Measurements from ENCODE around the gene MT1F. TPM values are rescaled to one million over a fixed set of nuclear protein-coding genes. Genes with fewer than 3 reads are reported as not detected.

Gene MT1F
- total RNA-seq, 1 experiment from 2014 or later, result 7.3 TPM

DNA sequence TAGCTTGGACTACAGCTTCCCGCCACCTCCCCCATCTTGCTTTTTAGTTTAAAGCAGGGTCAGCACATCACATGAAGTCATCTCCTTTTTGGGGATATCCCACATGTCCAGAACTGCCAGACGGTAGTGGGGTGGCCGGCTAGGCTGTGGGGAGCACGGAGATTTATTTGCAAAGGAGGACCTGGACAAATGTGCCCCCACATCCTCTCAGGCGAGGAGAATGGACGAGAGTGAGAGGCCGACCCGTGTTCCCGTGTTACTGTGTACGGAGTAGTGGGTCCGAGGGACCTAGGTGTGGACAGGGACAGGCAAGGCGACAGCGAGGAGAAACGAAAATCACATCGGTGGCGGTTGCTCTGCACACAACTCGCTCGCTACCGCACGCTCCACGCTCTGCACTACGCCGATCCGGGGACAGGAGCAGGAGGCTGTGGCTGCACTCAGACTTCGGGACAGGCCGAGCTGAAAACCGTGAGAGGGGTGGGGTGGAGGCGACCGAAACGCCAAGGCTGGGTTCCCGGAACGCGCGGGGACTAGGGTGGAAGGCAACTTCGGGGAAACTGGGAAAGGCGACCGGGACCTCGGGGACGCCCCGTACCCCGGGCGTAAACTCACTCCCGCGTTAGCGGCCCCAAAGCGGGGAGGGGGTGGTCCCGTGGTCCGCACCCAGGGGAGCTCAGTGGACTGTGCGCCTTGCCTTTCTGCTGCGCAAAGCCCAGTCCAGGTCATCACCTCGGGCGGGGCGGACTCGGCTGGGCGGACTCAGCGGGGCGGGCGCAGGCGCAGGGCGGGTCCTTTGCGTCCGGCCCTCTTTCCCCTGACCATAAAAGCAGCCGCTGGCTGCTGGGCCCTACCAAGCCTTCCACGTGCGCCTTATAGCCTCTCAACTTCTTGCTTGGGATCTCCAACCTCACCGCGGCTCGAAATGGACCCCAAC lies 19.7 kb upstream of the MT1F start, which contains the start of gene MT1A:
TSS of gene MT1A (plus strand) at position 853 of the 937 bp plus-strand sequence. CDS start at position 926, 73 bp downstream.
- BruUV-seq (replicated peaks), result no TSS peak
- Histone ChIP-seq H3K4me2 (ENCODE audit: low read length) (no peak within 1 kb of the TSS), H3K36me3 (ENCODE audit: control insufficient read depth in 1 of 2, insufficient read depth in 2 of 2, low read length in 2 of 2) (no peaks in the 10 kb centered on the region), H3K9me2 (ENCODE audit: insufficient read depth) (no peaks in the 10 kb centered on the region), H3K27me3 (ENCODE audit: insufficient read depth, low read length) (no peaks in the 10 kb centered on the region), H3K27ac (ENCODE audit: low read depth, low read length) (no peak within 1 kb of the TSS), H3K4me1 (ENCODE audit: control insufficient read depth in 1 of 2, insufficient read depth in 2 of 2, low read length in 2 of 2) (peaks cover 4 to 9% of the 10 kb centered on the region in 2 experiments; a peak in 2 of 4 replicates), H2AFZ (ENCODE audit: low read depth, low read length, poor library complexity, severe bottlenecking) (no peak within 1 kb of the TSS), H4K20me1 (ENCODE audit: insufficient read depth) (no peaks in the 10 kb centered on the region), H3K4me3 (replicated peaks in 1 of 2; ENCODE audit: low read depth in 1 of 2, low read length in 2 of 2) (no peak within 1 kb of the TSS), H3K9ac (ENCODE audit: low read length) (no peak within 1 kb of the TSS), H3K9me3 (ENCODE audit: control insufficient read depth in 1 of 2, insufficient read depth in 1 of 2, low read depth in 1 of 2, low read length in 2 of 2) (no peaks in the 10 kb centered on the region), H3K79me2 (ENCODE audit: insufficient read depth, low read length) (no peaks in the 10 kb centered on the region)
- CTCF ChIA-PET, result no interaction called here
- intact Hi-C loops (cut with micrococcal nuclease), result no loop called here
- TF ChIP-seq, protein P1, sequence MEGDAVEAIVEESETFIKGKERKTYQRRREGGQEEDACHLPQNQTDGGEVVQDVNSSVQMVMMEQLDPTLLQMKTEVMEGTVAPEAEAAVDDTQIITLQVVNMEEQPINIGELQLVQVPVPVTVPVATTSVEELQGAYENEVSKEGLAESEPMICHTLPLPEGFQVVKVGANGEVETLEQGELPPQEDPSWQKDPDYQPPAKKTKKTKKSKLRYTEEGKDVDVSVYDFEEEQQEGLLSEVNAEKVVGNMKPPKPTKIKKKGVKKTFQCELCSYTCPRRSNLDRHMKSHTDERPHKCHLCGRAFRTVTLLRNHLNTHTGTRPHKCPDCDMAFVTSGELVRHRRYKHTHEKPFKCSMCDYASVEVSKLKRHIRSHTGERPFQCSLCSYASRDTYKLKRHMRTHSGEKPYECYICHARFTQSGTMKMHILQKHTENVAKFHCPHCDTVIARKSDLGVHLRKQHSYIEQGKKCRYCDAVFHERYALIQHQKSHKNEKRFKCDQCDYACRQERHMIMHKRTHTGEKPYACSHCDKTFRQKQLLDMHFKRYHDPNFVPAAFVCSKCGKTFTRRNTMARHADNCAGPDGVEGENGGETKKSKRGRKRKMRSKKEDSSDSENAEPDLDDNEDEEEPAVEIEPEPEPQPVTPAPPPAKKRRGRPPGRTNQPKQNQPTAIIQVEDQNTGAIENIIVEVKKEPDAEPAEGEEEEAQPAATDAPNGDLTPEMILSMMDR (IDR thresholded peaks at IDR 0.05 in 2 of 3, conservative IDR thresholded peaks at IDR 0.05 in 1 of 3; ENCODE audit: borderline replicate concordance in 1 of 3, insufficient read depth in 1 of 3, low read depth in 2 of 3, low read length in 2 of 3), result no peak
- TF ChIP-seq ELF1 (IDR thresholded peaks at IDR 0.05; ENCODE audit: borderline replicate concordance, low read depth), result no peak
- TF ChIP-seq POLR2AphosphoS5 (IDR thresholded peaks at IDR 0.05; ENCODE audit: low read depth, low read length), result no peak
- TF ChIP-seq, protein P2, sequence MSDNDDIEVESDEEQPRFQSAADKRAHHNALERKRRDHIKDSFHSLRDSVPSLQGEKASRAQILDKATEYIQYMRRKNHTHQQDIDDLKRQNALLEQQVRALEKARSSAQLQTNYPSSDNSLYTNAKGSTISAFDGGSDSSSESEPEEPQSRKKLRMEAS (IDR thresholded peaks at IDR 0.05), result no peak
- no peak for TF ChIP-seq JUND (IDR thresholded peaks at IDR 0.05)
- TF ChIP-seq SP1 (IDR thresholded peaks at IDR 0.05; ENCODE audit: low read depth), result no peak
- TF ChIP-seq CBX3 (IDR thresholded peaks at IDR 0.05; ENCODE audit: low read depth), result no peak
- no peak for TF ChIP-seq EZH2phosphoT487 (IDR thresholded peaks at IDR 0.05; ENCODE audit: borderline replicate concordance)
- TF ChIP-seq ZFX (IDR thresholded peaks at IDR 0.05), result no peak
- TF ChIP-seq, protein P3, sequence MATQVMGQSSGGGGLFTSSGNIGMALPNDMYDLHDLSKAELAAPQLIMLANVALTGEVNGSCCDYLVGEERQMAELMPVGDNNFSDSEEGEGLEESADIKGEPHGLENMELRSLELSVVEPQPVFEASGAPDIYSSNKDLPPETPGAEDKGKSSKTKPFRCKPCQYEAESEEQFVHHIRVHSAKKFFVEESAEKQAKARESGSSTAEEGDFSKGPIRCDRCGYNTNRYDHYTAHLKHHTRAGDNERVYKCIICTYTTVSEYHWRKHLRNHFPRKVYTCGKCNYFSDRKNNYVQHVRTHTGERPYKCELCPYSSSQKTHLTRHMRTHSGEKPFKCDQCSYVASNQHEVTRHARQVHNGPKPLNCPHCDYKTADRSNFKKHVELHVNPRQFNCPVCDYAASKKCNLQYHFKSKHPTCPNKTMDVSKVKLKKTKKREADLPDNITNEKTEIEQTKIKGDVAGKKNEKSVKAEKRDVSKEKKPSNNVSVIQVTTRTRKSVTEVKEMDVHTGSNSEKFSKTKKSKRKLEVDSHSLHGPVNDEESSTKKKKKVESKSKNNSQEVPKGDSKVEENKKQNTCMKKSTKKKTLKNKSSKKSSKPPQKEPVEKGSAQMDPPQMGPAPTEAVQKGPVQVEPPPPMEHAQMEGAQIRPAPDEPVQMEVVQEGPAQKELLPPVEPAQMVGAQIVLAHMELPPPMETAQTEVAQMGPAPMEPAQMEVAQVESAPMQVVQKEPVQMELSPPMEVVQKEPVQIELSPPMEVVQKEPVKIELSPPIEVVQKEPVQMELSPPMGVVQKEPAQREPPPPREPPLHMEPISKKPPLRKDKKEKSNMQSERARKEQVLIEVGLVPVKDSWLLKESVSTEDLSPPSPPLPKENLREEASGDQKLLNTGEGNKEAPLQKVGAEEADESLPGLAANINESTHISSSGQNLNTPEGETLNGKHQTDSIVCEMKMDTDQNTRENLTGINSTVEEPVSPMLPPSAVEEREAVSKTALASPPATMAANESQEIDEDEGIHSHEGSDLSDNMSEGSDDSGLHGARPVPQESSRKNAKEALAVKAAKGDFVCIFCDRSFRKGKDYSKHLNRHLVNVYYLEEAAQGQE (IDR thresholded peaks at IDR 0.05; ENCODE audit: low read depth), result no peak
- no peak for TF ChIP-seq EGR1 (IDR thresholded peaks at IDR 0.05; ENCODE audit: low read depth)
- TF ChIP-seq ZNF274 (IDR thresholded peaks at IDR 0.05; ENCODE audit: low read depth, low read length), result no peak
- TF ChIP-seq, protein P4, sequence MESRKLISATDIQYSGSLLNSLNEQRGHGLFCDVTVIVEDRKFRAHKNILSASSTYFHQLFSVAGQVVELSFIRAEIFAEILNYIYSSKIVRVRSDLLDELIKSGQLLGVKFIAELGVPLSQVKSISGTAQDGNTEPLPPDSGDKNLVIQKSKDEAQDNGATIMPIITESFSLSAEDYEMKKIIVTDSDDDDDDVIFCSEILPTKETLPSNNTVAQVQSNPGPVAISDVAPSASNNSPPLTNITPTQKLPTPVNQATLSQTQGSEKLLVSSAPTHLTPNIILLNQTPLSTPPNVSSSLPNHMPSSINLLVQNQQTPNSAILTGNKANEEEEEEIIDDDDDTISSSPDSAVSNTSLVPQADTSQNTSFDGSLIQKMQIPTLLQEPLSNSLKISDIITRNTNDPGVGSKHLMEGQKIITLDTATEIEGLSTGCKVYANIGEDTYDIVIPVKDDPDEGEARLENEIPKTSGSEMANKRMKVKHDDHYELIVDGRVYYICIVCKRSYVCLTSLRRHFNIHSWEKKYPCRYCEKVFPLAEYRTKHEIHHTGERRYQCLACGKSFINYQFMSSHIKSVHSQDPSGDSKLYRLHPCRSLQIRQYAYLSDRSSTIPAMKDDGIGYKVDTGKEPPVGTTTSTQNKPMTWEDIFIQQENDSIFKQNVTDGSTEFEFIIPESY (IDR thresholded peaks at IDR 0.05; ENCODE audit: extremely low read depth, insufficient replicate concordance, low read length), result no peak
- TF ChIP-seq SIN3A (IDR thresholded peaks at IDR 0.05; ENCODE audit: low read depth), result no peak
- no peak for ATAC-seq
- RAD21 ChIA-PET (ENCODE audit: low non-redundant PET in 1 of 2, low total read pairs in 2 of 2, uncharacterized antibody in 2 of 2, unreplicated experiment in 2 of 2), result no interaction called here
- POLR2A ChIA-PET, result interaction anchor here (1.9 kb wide), 1 partner anchor 12 kb away, joined by 8 read pairs; the partner anchor contains the start of gene MT1E
- DNase-seq (ENCODE audit: low read depth, low spot score), result no peak

All from HCT116 (cell line).